GM19468 (cell line): ENCODE measurements around the gene BNIP3.
"Not testable (repeated sequence)": the region's sequence is repeated elsewhere in the genome, so short reads cannot be mapped to it uniquely, and the experiment has no call there.

Source experiments
- ATAC-seq: cut with Tn5 transposase; IDR thresholded peaks from one replicate; pipeline ENCODE4 v1.9.1; 2021; ENCODE audit warnings: mild to moderate bottlenecking, moderate library complexity, moderate number of reproducible peaks; ENCODE audit not compliant: unreplicated experiment; ENCODE audit errors: extremely low read depth

BNIP3 gene

GRCh38 chr10:132003282-132003924 lies 21.7 kb upstream of the BNIP3 start:
- ATAC-seq = no peak

GRCh38 chr10:132002004-132002403 lies 20.3 kb upstream of the BNIP3 start:
- no peak for ATAC-seq

DNA sequence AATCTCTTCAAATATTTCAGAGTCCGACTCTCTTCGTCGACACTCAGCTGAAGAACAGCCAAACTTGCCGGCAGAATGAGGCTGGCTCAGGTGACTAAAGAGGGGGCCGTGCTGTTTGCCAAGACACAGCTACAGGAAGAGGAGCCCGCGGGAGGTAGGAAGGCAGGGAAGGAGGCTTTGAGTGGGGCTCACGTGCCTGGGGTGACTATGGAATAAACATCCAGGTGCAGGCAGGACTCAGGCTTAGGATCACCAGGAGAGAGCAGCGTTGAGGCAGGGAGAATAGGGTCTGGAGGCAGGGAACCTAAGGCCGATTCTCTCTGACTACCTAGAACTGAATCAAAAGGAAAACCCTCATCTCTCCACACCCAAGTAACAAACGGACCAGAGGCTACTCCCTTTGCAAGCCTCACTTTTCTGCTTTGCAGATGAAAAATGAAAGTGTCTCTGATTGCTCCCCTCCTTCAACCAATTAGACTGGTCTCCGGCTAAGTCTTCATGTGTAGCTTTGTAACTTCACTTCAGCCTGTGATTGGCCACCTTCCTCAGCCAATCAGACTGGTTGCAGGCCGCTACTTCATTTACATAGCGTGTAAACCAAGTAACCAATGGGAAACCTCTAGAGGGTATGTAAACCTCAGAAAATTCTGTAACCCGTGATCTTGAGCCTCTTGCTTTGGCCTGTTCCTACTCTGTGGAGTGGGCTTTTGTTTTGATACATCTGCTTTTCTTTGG lies 19.7 kb upstream of the BNIP3 start:
- no peak for ATAC-seq

DNA sequence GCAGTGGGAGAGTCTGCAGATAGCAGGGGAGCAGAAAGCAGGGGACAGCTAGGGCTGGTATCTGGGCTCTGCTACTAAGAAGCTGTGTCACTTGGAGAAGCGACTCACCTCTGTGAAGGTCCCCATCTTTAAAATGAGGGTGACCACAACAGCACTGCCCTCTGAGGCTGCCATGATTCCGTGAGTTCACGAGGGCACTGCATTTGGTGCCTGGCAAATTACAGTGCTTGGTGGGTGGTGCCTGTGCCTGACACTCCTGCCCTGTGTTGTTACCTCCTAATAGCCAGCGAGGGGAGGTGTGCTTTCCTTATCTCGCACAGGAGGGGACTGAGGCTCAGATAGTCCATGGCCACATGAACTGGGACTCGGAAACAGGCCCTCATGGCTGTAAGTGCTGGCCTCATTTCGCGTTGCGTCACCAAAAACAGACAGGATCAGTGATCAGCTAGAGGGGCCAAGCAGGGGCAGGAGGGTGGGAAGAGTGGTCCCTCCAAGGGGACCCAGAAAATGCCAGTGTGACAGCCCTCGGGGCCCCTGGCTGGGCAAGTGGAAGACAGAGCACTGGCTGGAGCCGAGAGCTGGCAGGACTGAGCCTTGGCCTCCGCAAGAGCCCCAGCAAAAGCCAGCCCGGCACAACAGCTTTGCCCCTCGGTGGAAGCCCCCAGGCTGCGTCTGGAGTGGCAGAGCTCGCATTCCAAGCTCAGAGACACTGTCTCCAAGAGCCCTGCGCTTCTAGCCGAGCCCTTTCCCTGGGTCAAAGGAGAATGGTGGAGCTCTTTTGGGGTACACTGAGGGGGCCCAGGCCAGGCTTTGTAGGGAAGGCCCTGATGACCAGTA lies 17.3 kb upstream of the BNIP3 start:
- ATAC-seq = no peak

GRCh38 chr10:131998050-131998844 lies 16.5 kb upstream of the BNIP3 start:
- no peak for ATAC-seq

DNA sequence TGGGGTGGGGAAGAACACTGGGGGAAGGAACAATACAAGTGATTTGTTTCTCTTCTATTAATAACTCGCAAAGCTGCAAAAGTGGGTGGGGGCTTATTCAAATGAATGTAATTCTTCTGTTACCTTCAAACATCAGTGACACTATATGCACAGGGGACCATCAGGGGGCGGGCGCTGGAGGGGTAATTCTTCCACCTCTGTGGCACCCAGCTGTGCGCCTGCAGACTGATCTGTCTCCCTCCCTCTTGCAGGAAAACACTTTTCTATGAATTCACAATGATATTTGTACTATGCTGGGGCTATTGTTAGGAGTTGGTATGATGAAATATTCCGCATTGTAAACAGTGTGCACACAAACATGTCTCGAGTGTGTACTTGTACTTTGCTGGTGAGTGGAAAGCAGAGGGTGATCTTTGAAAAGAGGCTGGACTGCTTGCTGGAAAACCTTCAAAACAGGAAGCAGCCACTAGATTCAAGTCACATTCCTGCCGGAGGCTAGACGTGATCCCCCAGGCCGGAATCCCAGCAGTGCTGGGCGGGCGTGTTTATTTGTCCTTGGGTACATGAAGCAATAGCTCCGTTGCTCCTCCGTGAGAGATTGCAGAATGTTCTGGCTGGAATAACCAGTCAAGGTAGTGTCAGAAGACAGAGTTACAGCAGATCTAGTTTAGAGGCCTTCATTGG lies 15.8 kb upstream of the BNIP3 start:
- no peak for ATAC-seq

- ATAC-seq = no peak
Measured at GRCh38 chr10:131996466-131997365, 15.0 kb upstream of the BNIP3 start.

DNA sequence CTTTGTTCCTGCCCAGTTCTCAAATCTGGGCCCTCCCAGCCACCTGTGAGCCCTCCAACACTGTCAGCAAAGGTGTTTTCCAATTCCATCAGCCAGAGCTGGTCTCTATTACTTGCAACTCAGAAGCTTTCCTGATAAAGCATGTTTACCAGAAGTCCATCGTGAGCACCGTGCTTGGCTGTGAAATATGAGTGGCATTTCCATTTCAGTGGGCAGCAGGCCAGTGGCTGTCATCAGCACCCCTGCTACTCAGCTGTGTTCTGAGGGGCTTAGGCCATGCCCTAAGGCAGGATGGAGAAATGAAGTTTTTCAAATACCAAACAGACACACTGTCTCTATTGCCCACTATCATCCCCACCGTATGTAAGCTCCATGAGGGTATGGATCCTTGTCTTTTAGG lies 12.7 kb upstream of the BNIP3 start:
- no peak for ATAC-seq

GRCh38 chr10:131993275-131993674 lies 11.6 kb upstream of the BNIP3 start:
- ATAC-seq = no peak

- ATAC-seq = no peak
Measured at GRCh38 chr10:131991726-131992125, 10.0 kb upstream of the BNIP3 start.

- ATAC-seq = not testable (repeated sequence)
Measured at GRCh38 chr10:131987786-131988185, 6.1 kb upstream of the BNIP3 start.

GRCh38 chr10:131987301-131987700 lies 5.6 kb upstream of the BNIP3 start:
- ATAC-seq = not testable (repeated sequence)

- ATAC-seq = not testable (repeated sequence)
Measured at GRCh38 chr10:131986851-131987250, 5.1 kb upstream of the BNIP3 start.

DNA sequence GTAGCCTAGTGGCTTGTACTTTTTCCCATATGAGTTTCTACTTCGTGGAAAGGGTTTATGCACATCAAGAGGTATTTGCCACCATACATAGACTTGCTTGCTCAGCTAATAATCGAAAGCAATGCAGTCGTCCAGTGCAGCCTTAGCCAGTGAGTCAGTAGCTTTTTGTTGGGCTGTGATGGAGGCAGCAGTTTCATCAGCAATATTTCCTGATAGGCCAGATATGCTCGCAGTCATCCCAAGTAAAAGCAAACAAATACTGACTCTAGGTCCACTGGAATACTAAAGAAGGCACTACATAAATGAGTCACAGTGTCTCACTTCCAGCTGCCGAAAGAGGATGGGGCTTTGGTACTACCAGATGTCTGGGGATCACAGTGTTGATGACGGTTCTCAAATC lies 2.1 kb upstream of the BNIP3 start:
- no peak for ATAC-seq

DNA sequence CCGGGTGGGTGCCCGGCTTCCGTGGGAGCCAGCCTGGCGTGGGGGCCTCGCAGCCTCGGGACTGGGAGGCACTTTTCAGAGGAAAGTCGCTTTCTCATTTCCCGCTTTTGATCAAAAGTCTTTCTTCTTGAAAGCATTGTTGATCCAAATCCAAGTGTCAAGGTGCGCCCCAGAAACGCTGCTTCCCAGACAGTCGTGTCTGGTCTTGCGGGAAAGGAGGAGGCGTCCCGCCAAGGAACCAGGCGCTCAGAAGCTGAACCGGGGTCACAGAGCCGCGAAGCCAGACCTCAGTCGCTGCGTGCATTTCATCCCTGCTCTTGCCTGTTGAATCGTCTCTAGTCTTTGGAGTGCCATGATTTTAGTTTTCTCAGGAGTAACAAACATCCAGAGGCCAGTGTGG lies 1.1 kb upstream of the BNIP3 start:
- ATAC-seq = no peak

DNA sequence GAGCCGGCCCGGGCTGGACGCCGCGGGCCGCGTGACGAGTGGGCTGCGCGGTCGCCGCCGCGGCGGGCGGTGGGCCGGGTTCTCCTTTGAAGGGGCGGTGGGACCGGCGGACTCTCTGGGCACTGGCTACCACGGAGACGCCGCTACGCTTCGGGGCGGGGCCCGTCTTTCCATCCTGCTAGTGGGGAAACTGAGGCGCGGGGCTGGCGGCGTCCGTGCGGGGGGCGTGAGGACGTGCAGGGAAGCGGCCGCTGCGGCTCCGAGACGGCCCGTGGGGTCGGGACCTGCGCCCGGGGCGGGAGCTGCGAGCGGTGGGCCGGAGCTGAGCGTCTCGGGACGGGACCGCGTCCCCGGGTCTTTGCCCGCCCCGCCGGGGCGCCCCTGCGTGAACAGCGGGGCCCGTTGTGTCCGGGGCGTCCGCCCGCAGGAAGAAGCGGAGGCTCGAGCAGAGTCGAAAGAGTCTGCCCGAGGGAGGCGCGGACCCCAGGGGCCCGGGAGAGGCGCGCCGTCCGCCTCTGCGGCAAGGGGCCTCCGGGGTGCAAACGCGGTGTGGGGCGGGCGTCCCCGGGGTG lies 548 bp upstream of the BNIP3 start:
- no peak for ATAC-seq

DNA sequence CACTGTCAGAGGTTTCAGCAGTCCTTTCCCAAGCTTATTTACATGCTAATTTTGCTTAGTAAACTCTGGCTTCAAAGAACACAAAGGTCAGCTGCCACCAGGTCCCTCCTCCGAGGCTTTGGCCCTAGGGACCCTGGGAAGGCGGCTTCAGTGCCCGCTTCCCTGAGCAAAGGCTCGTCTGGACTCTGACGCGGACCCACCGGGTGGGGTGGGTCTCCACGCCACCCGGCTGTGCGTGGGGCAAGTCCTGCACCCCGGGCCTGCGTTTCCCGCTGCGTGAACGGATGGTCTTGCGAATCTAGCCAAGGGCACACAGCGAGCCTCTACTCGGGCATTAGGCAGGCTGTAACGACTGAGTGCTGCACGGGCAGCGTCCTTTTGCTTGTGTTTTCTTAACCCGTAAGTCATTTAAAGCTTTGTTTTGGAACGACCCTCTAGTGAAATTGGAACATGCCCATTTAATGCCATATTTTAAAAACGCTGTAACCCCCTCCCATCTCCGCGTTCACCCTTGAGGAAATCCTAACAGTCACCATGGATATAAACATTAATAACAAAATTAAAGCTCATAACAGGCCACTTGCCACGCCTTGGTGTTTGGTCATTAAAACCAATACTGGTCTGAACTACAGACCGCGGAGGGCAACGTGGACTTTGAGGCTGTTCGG lies 828 bp downstream of the BNIP3 start:
- no peak for ATAC-seq

- ATAC-seq = no peak
Measured at GRCh38 chr10:131980321-131980720, 1.4 kb downstream of the BNIP3 start.
